ENCODE measurements around the gene PKNOX2. TPM values are rescaled to one million over a fixed set of nuclear protein-coding genes. Genes with fewer than 3 reads are reported as not detected.

Gene PKNOX2
- total RNA-seq, 1 experiment from 2014 or later: 15.3 TPM

DNA sequence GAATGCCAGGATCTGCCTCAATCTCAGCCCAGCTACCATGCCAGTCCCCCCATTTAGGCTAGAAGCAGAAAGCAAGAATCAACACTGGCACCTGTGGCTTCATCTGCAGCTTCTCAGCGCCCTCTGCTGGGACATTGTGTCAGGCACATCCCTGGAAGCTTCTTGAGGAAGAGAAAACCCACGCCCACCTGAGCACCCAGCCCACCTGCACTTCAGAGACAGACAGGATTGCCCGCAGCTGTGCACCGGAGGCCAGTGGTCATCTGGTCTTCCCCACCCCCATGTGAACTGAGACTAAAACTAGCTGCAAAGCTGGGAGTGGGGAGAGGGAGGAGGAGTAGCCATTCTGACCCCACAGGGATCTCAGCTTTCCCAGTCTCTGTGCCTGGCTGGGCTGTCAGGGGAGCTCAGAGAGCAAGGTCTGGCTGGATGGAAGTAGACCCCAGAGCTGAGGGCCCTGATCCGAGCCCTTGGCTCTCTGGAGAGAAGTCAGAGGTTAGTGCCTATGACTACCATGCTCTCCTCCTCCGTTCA lies 264.7 kb downstream of the PKNOX2 start:
- no peaks in the 10 kb centered on the region for H3K27me3 ChIP-seq
- peaks cover 14% of the 10 kb centered on the region for H3K36me3 ChIP-seq
- DNase-seq: peak; percentile 47
- no peak overlapping the region for H3K4me3 ChIP-seq
- no peaks in the 10 kb centered on the region for H3K9me3 ChIP-seq

- no peak for DNase-seq
- Histone ChIP-seq H3K4me3 (no peak overlapping the region), H3K36me3 (peaks cover 14% of the 10 kb centered on the region), H3K9me3 (no peaks in the 10 kb centered on the region), H3K27me3 (no peaks in the 10 kb centered on the region)
Measured at GRCh38 chr11:125429807-125430678, 265.5 kb downstream of the PKNOX2 start.

DNA sequence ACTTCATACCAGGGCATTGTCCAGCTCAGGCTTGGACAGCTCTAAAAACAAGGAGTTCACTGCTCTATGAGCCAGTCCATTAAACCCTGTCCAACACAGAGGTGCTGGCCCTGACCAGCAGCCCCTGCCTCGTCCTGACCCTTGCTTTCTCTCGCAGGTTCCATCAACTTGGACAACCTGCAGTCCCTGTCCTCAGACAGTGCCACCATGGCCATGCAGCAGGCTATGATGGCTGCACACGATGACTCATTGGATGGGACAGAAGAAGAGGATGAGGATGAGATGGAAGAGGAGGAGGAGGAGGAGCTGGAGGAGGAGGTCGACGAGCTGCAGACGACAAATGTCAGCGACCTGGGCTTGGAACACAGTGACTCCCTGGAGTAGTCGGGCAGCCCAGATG lies 266.5 kb downstream of the PKNOX2 start:
- Histone ChIP-seq H3K4me3 (no peak overlapping the region), H3K27me3 (no peaks in the 10 kb centered on the region), H3K9me3 (no peaks in the 10 kb centered on the region), H3K36me3 (peaks cover 14% of the 10 kb centered on the region)
- DNase-seq: no peak

DNA sequence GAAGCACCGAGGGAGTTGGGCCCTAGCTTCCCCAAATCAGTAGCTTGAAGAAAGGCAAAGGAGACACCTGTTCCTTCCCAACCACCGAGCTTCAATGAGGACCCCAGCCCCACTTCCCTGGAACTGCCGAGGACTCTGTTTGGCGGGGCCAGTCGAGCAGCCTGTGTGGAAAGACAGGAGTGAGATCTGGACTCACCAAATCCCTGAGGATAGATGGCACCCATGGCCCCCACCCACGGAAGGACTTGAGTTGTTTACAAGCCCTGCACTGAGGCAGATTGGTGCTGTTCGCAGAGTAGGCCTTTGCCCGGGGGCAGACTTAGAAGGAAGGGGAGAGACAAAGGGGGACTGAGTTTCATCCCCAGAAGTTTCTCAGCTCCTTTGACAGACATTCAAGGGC lies 266.9 kb downstream of the PKNOX2 start:
- no peak for DNase-seq
- no peaks in the 10 kb centered on the region for H3K27me3 ChIP-seq
- H3K36me3 ChIP-seq: peaks cover 14% of the 10 kb centered on the region
- H3K9me3 ChIP-seq: no peaks in the 10 kb centered on the region
- H3K4me3 ChIP-seq: no peak overlapping the region

DNA sequence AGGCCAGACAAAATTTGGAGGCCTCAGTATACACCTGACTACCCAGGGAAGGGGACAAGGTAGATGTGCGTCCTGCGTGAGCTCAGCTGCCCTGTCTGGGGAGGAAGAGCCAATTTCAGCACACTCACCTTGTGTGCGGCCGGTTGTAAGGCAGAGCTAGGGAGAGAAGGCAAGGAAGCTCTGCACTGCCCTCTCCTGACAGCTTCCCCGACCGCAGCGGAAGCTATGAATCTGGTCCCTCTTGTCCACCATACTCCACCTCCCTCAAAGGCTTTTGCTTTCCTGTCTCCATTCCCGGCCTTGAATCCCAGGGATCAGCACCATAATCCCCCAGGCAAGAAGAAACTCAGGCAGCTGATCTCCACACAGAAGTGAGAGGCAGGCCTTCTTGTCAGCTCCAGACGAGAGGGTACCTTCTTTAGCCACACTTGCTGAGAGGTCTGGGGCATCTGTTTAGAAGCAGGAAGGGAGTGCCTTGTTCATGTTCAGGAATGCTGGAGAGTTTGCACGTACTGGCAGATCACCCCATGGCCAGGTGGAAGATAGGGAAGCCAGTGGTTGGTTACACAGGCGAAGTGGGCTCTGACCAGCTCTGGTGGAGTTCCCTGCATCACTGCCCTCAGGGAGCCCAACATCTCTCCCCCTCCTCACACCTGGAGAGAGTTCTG lies 269.0 kb downstream of the PKNOX2 start:
- H3K36me3 ChIP-seq: peaks cover 12% of the 10 kb centered on the region
- peak; percentile 29 for DNase-seq

DNA sequence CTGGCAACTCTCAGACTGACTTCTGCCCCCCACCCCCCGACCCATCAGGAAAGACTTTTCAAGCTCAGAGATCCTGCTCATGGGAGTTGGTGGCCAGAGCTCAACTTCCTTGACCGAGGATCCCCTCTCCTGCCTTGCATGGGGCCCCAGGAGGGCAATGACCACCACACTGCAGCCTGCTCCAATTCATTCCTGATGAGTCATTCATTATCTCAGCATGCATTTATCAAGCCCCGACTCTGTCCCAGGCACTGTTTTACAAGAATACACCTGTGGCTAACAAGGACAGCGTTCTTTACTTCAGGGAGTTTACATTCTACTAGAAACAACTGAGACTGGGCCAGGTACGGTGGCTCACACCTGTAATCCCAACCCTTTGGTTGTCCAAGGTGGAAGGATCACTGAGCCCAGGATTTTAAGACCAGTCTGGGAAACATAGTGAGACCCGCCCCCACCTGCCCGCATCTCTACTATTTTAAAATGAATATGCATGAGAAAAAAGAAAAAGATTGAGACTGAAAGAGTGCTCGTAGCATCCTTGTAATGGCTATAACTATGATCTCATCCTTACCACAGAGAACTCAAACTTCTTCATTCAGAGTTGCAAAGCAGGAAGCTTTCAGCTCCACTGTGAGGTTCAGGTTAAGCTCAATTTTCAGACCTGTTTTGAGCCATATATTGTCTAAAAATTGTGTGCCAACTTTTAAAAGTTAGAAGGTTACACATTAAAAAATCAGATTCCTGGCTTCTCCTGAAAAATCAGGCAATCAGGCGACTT lies 271.1 kb downstream of the PKNOX2 start:
- Histone ChIP-seq H3K9me3 (no peaks in the 10 kb centered on the region), H3K27me3 (no peaks in the 10 kb centered on the region), H3K4me3 (no peak overlapping the region), H3K36me3 (peaks cover 2% of the 10 kb centered on the region; the same call in 1 of the 2 replicates)
- DNase-seq: no peak

More for the DNA sequence above, 269.0 kb downstream of the PKNOX2 start:
- Histone ChIP-seq H3K27me3 (no peaks in the 10 kb centered on the region), H3K4me3 (no peak overlapping the region), H3K9me3 (no peaks in the 10 kb centered on the region)

GRCh38 chr11:125441648-125442410 lies 277.3 kb downstream of the PKNOX2 start:
- no peak overlapping the region for H3K4me3 ChIP-seq
- no peaks in the 10 kb centered on the region for H3K27me3 ChIP-seq
- H3K9me3 ChIP-seq: no peaks in the 10 kb centered on the region
- no peak for DNase-seq
- H3K36me3 ChIP-seq: no peaks in the 10 kb centered on the region

- H3K27me3 ChIP-seq: no peaks in the 10 kb centered on the region
- H3K9me3 ChIP-seq: no peaks in the 10 kb centered on the region
- DNase-seq: no peak
- no peaks in the 10 kb centered on the region for H3K36me3 ChIP-seq
- H3K4me3 ChIP-seq: no peak overlapping the region
Measured at GRCh38 chr11:125442946-125443345, 278.4 kb downstream of the PKNOX2 start.

- no peaks in the 10 kb centered on the region for H3K27me3 ChIP-seq
- no peak overlapping the region for H3K4me3 ChIP-seq
- no peak for DNase-seq
- H3K9me3 ChIP-seq: no peaks in the 10 kb centered on the region
- H3K36me3 ChIP-seq: no peaks in the 10 kb centered on the region
Measured at GRCh38 chr11:125443767-125444311, 279.3 kb downstream of the PKNOX2 start.

DNA sequence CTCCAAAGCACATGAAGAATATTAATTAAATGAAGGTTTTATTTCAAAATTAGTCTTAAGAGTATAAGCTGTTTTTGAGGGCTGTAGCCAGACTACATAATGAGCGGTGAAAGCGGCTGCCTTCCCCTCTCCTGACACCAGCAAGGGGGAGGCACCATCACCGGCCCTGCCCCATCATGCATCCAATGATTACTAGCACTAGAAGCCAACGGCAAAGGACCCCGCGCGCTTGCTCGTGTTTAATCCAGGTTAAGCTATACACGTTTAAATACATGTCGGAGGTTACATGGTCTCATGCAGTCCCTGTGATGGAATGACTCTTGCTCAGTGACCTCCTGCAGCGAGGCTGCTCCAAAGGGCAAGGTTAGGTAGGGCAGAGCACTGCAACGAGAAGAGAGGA lies 281.2 kb downstream of the PKNOX2 start:
- H3K9me3 ChIP-seq: no peaks in the 10 kb centered on the region
- H3K27me3 ChIP-seq: no peaks in the 10 kb centered on the region
- H3K36me3 ChIP-seq: no peaks in the 10 kb centered on the region
- no peak for DNase-seq
- no peak overlapping the region for H3K4me3 ChIP-seq

- no peaks in the 10 kb centered on the region for H3K9me3 ChIP-seq
- H3K4me3 ChIP-seq: no peak overlapping the region
- no peak for DNase-seq
- no peaks in the 10 kb centered on the region for H3K27me3 ChIP-seq
- H3K36me3 ChIP-seq: no peaks in the 10 kb centered on the region
Measured at GRCh38 chr11:125446279-125446678, 281.7 kb downstream of the PKNOX2 start.

DNA sequence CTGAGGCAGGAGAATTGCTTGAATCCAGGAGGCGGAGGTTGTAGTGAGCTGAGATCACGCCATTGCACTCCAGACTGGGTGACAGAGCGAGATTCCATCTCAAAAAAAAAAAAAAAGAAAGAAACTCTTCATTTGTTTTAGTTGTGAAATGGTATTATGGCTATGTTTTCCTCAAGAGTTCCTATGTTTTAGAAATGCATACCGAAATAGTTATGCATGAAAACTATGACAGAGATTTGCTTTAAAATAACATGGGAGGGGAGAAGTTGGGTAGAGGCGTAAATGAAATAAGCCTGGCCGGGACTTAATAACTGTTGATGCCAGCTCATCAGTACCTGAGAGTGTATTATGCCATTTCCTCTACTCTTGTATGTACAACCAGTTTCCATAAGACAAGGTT lies 283.2 kb downstream of the PKNOX2 start:
- Histone ChIP-seq H3K4me3 (no peak overlapping the region), H3K9me3 (no peaks in the 10 kb centered on the region), H3K27me3 (no peaks in the 10 kb centered on the region), H3K36me3 (no peaks in the 10 kb centered on the region)
- no peak for DNase-seq

- no peaks in the 10 kb centered on the region for H3K36me3 ChIP-seq
- no peaks in the 10 kb centered on the region for H3K27me3 ChIP-seq
- peak; percentile 71 for DNase-seq
- no peak overlapping the region for H3K4me3 ChIP-seq
- no peaks in the 10 kb centered on the region for H3K9me3 ChIP-seq
Measured at GRCh38 chr11:125448136-125448535, 283.6 kb downstream of the PKNOX2 start.

DNA sequence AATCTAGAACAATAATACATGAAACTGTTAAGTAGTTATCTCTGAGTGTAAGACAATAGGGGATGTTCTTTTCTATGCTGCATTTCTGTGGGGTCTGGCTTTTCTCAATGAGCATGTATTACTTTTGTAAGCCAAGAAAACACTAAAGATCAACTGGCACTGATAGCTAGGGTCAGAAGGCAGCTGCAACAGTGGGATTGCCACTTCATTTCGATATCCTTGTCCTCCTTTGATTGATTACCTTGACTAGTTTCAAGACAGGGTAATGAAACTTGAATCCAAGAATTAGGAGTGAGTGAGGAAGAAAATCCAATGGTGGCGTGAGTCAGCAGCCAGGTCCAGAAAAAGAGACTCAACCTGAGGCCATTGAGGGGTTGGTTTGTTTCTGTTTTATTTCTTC lies 285.0 kb downstream of the PKNOX2 start:
- H3K4me3 ChIP-seq: no peak overlapping the region
- no peaks in the 10 kb centered on the region for H3K9me3 ChIP-seq
- no peaks in the 10 kb centered on the region for H3K36me3 ChIP-seq
- no peaks in the 10 kb centered on the region for H3K27me3 ChIP-seq
- no peak for DNase-seq

DNA sequence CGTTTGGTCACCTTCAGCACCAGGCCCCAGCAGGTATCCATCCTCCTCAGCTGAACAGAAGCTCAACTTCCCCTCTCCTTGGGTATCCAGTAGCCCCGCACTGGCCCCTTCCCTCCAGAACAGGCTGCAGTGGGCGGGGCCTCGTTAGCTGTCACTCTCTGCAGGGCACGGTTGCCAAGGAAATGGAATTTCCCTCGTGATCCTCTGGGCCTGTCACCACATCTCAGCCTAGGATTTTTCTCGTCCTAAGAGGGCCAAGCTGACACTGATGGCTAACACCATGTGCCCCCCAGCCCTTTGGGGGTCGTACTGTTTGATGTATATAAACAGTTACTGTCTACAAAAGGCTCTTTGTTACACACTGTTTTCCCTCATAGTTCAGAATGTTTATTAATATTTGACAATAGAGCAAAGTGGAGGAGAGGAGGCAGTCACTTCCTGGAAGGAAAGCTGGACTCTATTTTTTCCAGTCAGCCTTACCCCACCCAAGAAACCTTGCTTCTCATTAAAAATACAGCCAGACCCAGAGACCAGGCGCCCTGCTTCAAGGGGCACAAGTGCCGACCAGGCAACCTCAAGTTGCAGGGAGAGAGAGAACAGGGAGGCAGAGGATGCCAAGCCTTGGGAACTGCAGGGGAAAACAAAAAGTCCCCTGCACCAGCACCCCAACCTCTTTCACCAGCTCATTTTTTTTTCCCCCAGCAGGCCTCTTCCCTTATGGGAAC lies 287.0 kb downstream of the PKNOX2 start:
- no peaks in the 10 kb centered on the region for H3K9me3 ChIP-seq
- H3K4me3 ChIP-seq: no peak overlapping the region
- no peaks in the 10 kb centered on the region for H3K27me3 ChIP-seq
- no peaks in the 10 kb centered on the region for H3K36me3 ChIP-seq
- DNase-seq: no peak

DNA sequence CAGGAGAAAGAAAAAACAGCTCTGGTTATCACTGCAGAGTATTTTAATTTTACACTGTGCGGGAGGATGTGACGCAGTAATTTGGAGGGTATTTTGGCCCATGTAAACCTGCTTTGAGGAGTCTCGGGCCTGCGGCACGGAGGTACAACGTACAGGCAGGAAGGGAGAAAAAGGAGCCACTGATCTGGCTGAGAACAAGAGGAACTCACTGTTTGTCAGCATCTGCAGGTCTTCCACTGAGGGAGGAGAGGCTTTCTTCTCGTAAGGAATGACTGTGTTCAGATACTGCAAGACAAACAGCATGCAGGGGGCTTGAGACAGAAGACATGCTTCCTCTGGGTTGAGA lies 287.5 kb downstream of the PKNOX2 start:
- no peaks in the 10 kb centered on the region for H3K9me3 ChIP-seq
- no peak for DNase-seq
- H3K4me3 ChIP-seq: no peak overlapping the region
- no peaks in the 10 kb centered on the region for H3K36me3 ChIP-seq
- no peaks in the 10 kb centered on the region for H3K27me3 ChIP-seq
